Endothelial cell of umbilical vein (primary cell): ENCODE results near the gene SPAST. TPM values are rescaled to one million over a fixed set of nuclear protein-coding genes. Genes with fewer than 3 reads are reported as not detected.

Experiments
- polyA plus RNA-seq, 4 experiments: library from polyadenylated mRNA; depleted of rRNA in 3 of 4; stranded (reverse) in 3 of 4; unstranded in 1 of 4; fragments of >200 nt; gene quantifications; 2 replicates each; pipeline versions ENCODE4 v1.2.1 to v1.2.3, GENCODE V29; 2011 to 2012; ENCODE audit warnings: missing spikeins in 1 of 4
- total RNA-seq: library from RNA; stranded (reverse); gene quantifications from 2 replicates; pipeline ENCODE4 v1.2.3, GENCODE V29; 2021

Gene SPAST
- total and polyA plus RNA-seq, 2 donors (not counting 3 experiments of a cell fraction or from before 2014, with no cell fraction given), result 4.7 to 24.9 TPM

Other genes with a start within 250 kb of the SPAST start
- gene MEMO1, start 52.5 kb upstream of the SPAST start, total RNA-seq, result 53.9 and 56.2 TPM in 2 replicates
- gene MEMO1, start 52.5 kb upstream of the SPAST start, polyA plus RNA-seq, result 31.6 and 38.6 TPM in 2 replicates
- gene DPY30, start 23.8 kb upstream of the SPAST start, total RNA-seq, result 77.5 and 83.4 TPM in 2 replicates
- gene DPY30, start 23.8 kb upstream of the SPAST start, polyA plus RNA-seq, result 61.3 and 78.4 TPM in 2 replicates
- gene SLC30A6, start 102.3 kb downstream of the SPAST start, total RNA-seq, result 15.5 and 16.5 TPM in 2 replicates
- gene SLC30A6, start 102.3 kb downstream of the SPAST start, polyA plus RNA-seq, result 10.0 and 12.7 TPM in 2 replicates
- gene NLRC4, start 201.3 kb downstream of the SPAST start, total RNA-seq, result not detected in 2 replicates
- not detected in 2 replicates for gene NLRC4, start 201.3 kb downstream of the SPAST start, polyA plus RNA-seq
- gene YIPF4, start 214.3 kb downstream of the SPAST start, total RNA-seq, result 40.1 and 45.0 TPM in 2 replicates
- gene YIPF4, start 214.3 kb downstream of the SPAST start, polyA plus RNA-seq, result 4.4 and 8.6 TPM in 2 replicates